Endodermal cell (in vitro differentiated cells): Measurements from ENCODE around the gene TRIM66. TPM values are rescaled to one million over a fixed set of nuclear protein-coding genes. Genes with fewer than 3 reads are reported as not detected.

Source experiments
- DNase-seq: peaks from one replicate; pipeline ENCODE4 v3.0.0-alpha.2; 2017
- H3K27ac ChIP-seq: 2 replicates; pipeline ENCODE4 v1.5.1; 2013; ENCODE audit warnings: mild to moderate bottlenecking, low read depth, low read length, moderate library complexity
- H3K27me3 ChIP-seq: 2 replicates; pipeline ENCODE4 v1.6.1; 2013; ENCODE audit warnings: mild to moderate bottlenecking, low read length, moderate library complexity; ENCODE audit not compliant: insufficient read depth, control insufficient read depth, poor library complexity, severe bottlenecking
- H3K36me3 ChIP-seq: 2 replicates; pipeline ENCODE4 v1.7.0; 2013; ENCODE audit warnings: mild to moderate bottlenecking, low read length, moderate library complexity; ENCODE audit not compliant: control insufficient read depth, insufficient read depth
- H3K4me1 ChIP-seq: one replicate; pipeline ENCODE4 v1.7.0; 2013; ENCODE audit warnings: low read length; ENCODE audit not compliant: control insufficient read depth, insufficient read depth
- H3K4me3 ChIP-seq: 2 replicates; pipeline ENCODE4 v1.5.1; 2013; ENCODE audit warnings: mild to moderate bottlenecking, low read length, moderate library complexity
- H3K9ac ChIP-seq: 2 replicates; pipeline ENCODE4 v1.6.1; 2013; ENCODE audit warnings: mild to moderate bottlenecking, low read length, moderate library complexity; ENCODE audit not compliant: poor library complexity, severe bottlenecking; ENCODE audit errors: extremely low read depth
- H3K9me3 ChIP-seq: 2 replicates; pipeline ENCODE4 v1.6.1; 2013; ENCODE audit warnings: mild to moderate bottlenecking, low read length, moderate library complexity; ENCODE audit not compliant: control insufficient read depth
- H3K27ac Mint-ChIP-seq: 2 replicates; pipeline ENCODE4 v1.8.0; 2020; ENCODE audit warnings: mixed read lengths
- H3K27me3 Mint-ChIP-seq: 2 replicates; pipeline ENCODE4 v1.8.0; 2021; ENCODE audit warnings: mild to moderate bottlenecking, mixed read lengths; ENCODE audit not compliant: insufficient read depth
- H3K36me3 Mint-ChIP-seq: 2 replicates; pipeline ENCODE4 v1.8.0; 2020; ENCODE audit warnings: low read depth, mixed read lengths
- H3K4me1 Mint-ChIP-seq: 2 replicates; pipeline ENCODE4 v1.8.0; 2020; ENCODE audit warnings: mixed read lengths
- H3K4me3 Mint-ChIP-seq: 2 replicates; pipeline ENCODE4 v1.8.0; 2020; ENCODE audit warnings: mild to moderate bottlenecking, moderate library complexity, mixed read lengths
- H3K9me3 Mint-ChIP-seq: 2 replicates; pipeline ENCODE4 v1.8.0; 2020; ENCODE audit warnings: mild to moderate bottlenecking, mixed read lengths
- CTCF ChIP-seq: fragments of 200-600 bp; sonication (generic); conservative IDR thresholded peaks from 2 replicates; pipeline ENCODE4 v1.5.0; 2021; ENCODE audit warnings: antibody characterized with exemption, mild to moderate bottlenecking
- WGBS, 2 experiments: methylation state at CpG; one replicate each; pipeline versions ENCODE4 v1.1.5 to v1.1.7; 2013; ENCODE audit warnings: missing lambda C conversion rate in 2 of 2, mixed read lengths in 1 of 2; ENCODE audit not compliant: insufficient coverage in 1 of 2, insufficient read length in 1 of 2; 5-methylcytosine and 5-hydroxymethylcytosine counted together
- total RNA-seq, 2 donors: library from RNA; stranded (reverse); fragmentation: NEBNext Ultra II Directional in 1 of 2; extraction: Animal tissue kit (Norgen Biotek cat#: 25700) in 1 of 2; gene quantifications; 2 replicates in 1 of 2; 3 replicates in 1 of 2; pipeline ENCODE4 v1.2.1, GENCODE V29; 2021

Gene TRIM66
- total RNA-seq, 2 donors from 2014 or later, result 4.3 to 4.6 TPM

- 32 to 41% methylated on average over 8 to 9 of the region's 9 CpGs for WGBS, 2 experiments
- no peak overlapping the region for H3K27ac Mint-ChIP-seq
- H3K9me3 ChIP-seq, result no peaks in the 10 kb centered on the region
- no peaks in the 10 kb centered on the region for H3K27me3 Mint-ChIP-seq
- peaks cover 6% of the 10 kb centered on the region for H3K4me1 ChIP-seq
- peak; percentile 91 for DNase-seq
- no peak overlapping the region for H3K4me3 Mint-ChIP-seq
- TF ChIP-seq CTCF, result peak; percentile 91
- H3K9ac ChIP-seq, result no peak overlapping the region
- H3K36me3 Mint-ChIP-seq, result no peaks in the 10 kb centered on the region
- no peak overlapping the region for H3K4me3 ChIP-seq
- H3K27ac ChIP-seq, result no peak overlapping the region
- no peaks in the 10 kb centered on the region for H3K27me3 ChIP-seq
- H3K4me1 Mint-ChIP-seq, result peaks cover 6% of the 10 kb centered on the region
- no peaks in the 10 kb centered on the region for H3K9me3 Mint-ChIP-seq
- no peaks in the 10 kb centered on the region for H3K36me3 ChIP-seq
Measured at GRCh38 chr11:8604078-8604723, 78.3 kb downstream of the TRIM66 start.

- 80 to 97% methylated on average over 1 to 2 of the region's 2 CpGs for WGBS, 2 experiments
Measured at GRCh38 chr11:8603696-8604077, 78.8 kb downstream of the TRIM66 start.

GRCh38 chr11:8601376-8602133 is 80.9 kb downstream of the TRIM66 start:
- Mint-ChIP-seq H3K9me3 (no peaks in the 10 kb centered on the region), H3K36me3 (no peaks in the 10 kb centered on the region), H3K4me1 (peaks cover 7% of the 10 kb centered on the region), H3K4me3 (no peak overlapping the region), H3K27me3 (no peaks in the 10 kb centered on the region), H3K27ac (no peak overlapping the region)
- Histone ChIP-seq H3K4me1 (peaks cover 9% of the 10 kb centered on the region), H3K9me3 (no peaks in the 10 kb centered on the region), H3K27ac (no peak overlapping the region), H3K9ac (no peak overlapping the region), H3K36me3 (no peaks in the 10 kb centered on the region), H3K27me3 (no peaks in the 10 kb centered on the region), H3K4me3 (no peak overlapping the region)
- no peak for TF ChIP-seq CTCF
- DNase-seq, result no peak
- 90 to 100% methylated on average over 4 to 9 of the region's 9 CpGs for WGBS, 2 experiments

More at GRCh38 chr11:8603696-8604077, 78.8 kb downstream of the TRIM66 start:
- Mint-ChIP-seq H3K27me3 (no peaks in the 10 kb centered on the region), H3K27ac (no peak overlapping the region), H3K36me3 (no peaks in the 10 kb centered on the region), H3K9me3 (no peaks in the 10 kb centered on the region), H3K4me1 (peaks cover 6% of the 10 kb centered on the region), H3K4me3 (no peak overlapping the region)
- Histone ChIP-seq H3K36me3 (no peaks in the 10 kb centered on the region), H3K4me3 (no peak overlapping the region), H3K9me3 (no peaks in the 10 kb centered on the region), H3K27ac (no peak overlapping the region), H3K9ac (no peak overlapping the region), H3K27me3 (no peaks in the 10 kb centered on the region), H3K4me1 (peaks cover 6% of the 10 kb centered on the region)
- DNase-seq, result no peak
- no peak for TF ChIP-seq CTCF
